ENCODE results near the gene ULK4. TPM values are rescaled to one million over a fixed set of nuclear protein-coding genes. Genes with fewer than 3 reads are reported as not detected.

The ULK4 gene
- total RNA-seq, 2 donors from 2014 or later: 4.4 to 8.3 TPM

GRCh38 chr3:41267975-41268640, 693.8 kb downstream of the ULK4 start:
- Histone ChIP-seq H3K9me3 (no peaks in the 10 kb centered on the region), H3K4me3 (no peak overlapping the region), H3K4me1 (no peaks in the 10 kb centered on the region), H3K9ac (ENCODE audit: low read depth in 2 of 2, low read length in 2 of 2) (no peak overlapping the region), H3K27ac (no peak overlapping the region), H3K36me3 (no peaks in the 10 kb centered on the region), H3K27me3 (no peaks in the 10 kb centered on the region)
- DNase-seq: no peak
- intact Hi-C loops (cut with DNase I): no loop called here
- no peak for TF ChIP-seq CTCF (IDR thresholded peaks at IDR 0.05)

GRCh38 chr3:41265823-41266273, 696.1 kb downstream of the ULK4 start:
- TF ChIP-seq CTCF (IDR thresholded peaks at IDR 0.05): no peak
- no peak overlapping the region for H3K9ac ChIP-seq (ENCODE audit: low read depth in 2 of 2, low read length in 2 of 2)
- no peak overlapping the region for H3K4me3 ChIP-seq
- intact Hi-C loops (cut with DNase I): no loop called here
- DNase-seq: no peak
- no peaks in the 10 kb centered on the region for H3K9me3 ChIP-seq
- H3K4me1 ChIP-seq: no peaks in the 10 kb centered on the region
- H3K27me3 ChIP-seq: no peaks in the 10 kb centered on the region
- no peak overlapping the region for H3K27ac ChIP-seq
- H3K36me3 ChIP-seq: no peaks in the 10 kb centered on the region

- Histone ChIP-seq H3K27ac (no peak overlapping the region), H3K9me3 (no peaks in the 10 kb centered on the region), H3K4me1 (no peaks in the 10 kb centered on the region), H3K4me3 (no peak overlapping the region), H3K27me3 (no peaks in the 10 kb centered on the region), H3K36me3 (no peaks in the 10 kb centered on the region), H3K9ac (ENCODE audit: low read depth in 2 of 2, low read length in 2 of 2) (no peak overlapping the region)
- intact Hi-C loops (cut with DNase I): no loop called here
- no peak for DNase-seq
- no peak for TF ChIP-seq CTCF (IDR thresholded peaks at IDR 0.05)
Measured at GRCh38 chr3:41265011-41265545, 696.8 kb downstream of the ULK4 start.

- intact Hi-C loops (cut with DNase I): no loop called here
- Histone ChIP-seq H3K9me3 (no peaks in the 10 kb centered on the region), H3K4me3 (no peak overlapping the region), H3K36me3 (no peaks in the 10 kb centered on the region), H3K27me3 (no peaks in the 10 kb centered on the region), H3K27ac (no peak overlapping the region), H3K9ac (ENCODE audit: low read depth in 2 of 2, low read length in 2 of 2) (no peak overlapping the region), H3K4me1 (no peaks in the 10 kb centered on the region)
- no peak for TF ChIP-seq CTCF (IDR thresholded peaks at IDR 0.05)
- DNase-seq: no peak
Measured at GRCh38 chr3:41260063-41260450, 701.8 kb downstream of the ULK4 start.

GRCh38 chr3:41259449-41260062, 702.3 kb downstream of the ULK4 start:
- no peaks in the 10 kb centered on the region for H3K4me1 ChIP-seq
- H3K36me3 ChIP-seq: no peaks in the 10 kb centered on the region
- no peaks in the 10 kb centered on the region for H3K27me3 ChIP-seq
- no peak for TF ChIP-seq CTCF (IDR thresholded peaks at IDR 0.05)
- DNase-seq: no peak
- H3K4me3 ChIP-seq: no peak overlapping the region
- H3K27ac ChIP-seq: no peak overlapping the region
- intact Hi-C loops (cut with DNase I): no loop called here
- H3K9me3 ChIP-seq: no peaks in the 10 kb centered on the region
- H3K9ac ChIP-seq (ENCODE audit: low read depth in 2 of 2, low read length in 2 of 2): no peak overlapping the region
